Ishikawa (cell line): Measurements from ENCODE around the gene DUSP9.

Experiments used
- CEBPB ChIP-seq: IDR thresholded peaks from 2 replicates; pipeline ENCODE4 v1.6.1; 2012
- CREB1 ChIP-seq: IDR thresholded peaks from 2 replicates; pipeline ENCODE4 v1.6.1; 2012; ENCODE audit warnings: low read depth
- EGR1 ChIP-seq: IDR thresholded peaks from 2 replicates; pipeline ENCODE4 v1.6.1; 2012
- EP300 ChIP-seq: IDR thresholded peaks from 2 replicates; pipeline ENCODE4 v1.6.1; 2012; ENCODE audit warnings: borderline replicate concordance
- FOXM1 ChIP-seq: IDR thresholded peaks from 2 replicates; pipeline ENCODE4 v1.6.1; 2012; ENCODE audit warnings: low read depth, borderline replicate concordance
- NFIC ChIP-seq: IDR thresholded peaks from 2 replicates; pipeline ENCODE4 v1.6.1; 2012
- RAD21 ChIP-seq: IDR thresholded peaks from 2 replicates; pipeline ENCODE4 v1.6.1; 2012; ENCODE audit warnings: low read depth
- TAF1 ChIP-seq: IDR thresholded peaks from 2 replicates; pipeline ENCODE4 v1.6.1; 2012; ENCODE audit warnings: low read depth, mild to moderate bottlenecking
- TCF12 ChIP-seq: IDR thresholded peaks from 2 replicates; pipeline ENCODE4 v1.6.1; 2012; ENCODE audit warnings: low read depth
- TEAD4 ChIP-seq: IDR thresholded peaks from 2 replicates; pipeline ENCODE4 v1.6.1; 2012
- YY1 ChIP-seq: IDR thresholded peaks from 2 replicates; pipeline ENCODE4 v1.6.1; 2012; ENCODE audit warnings: low read depth
- ZBTB7A ChIP-seq: IDR thresholded peaks from 2 replicates; pipeline ENCODE4 v1.6.1; 2012; ENCODE audit warnings: low read depth
- TF ChIP-seq, protein P1 (sequence below): IDR thresholded peaks from 2 replicates; pipeline ENCODE4 v1.6.1; 2012
- TF ChIP-seq, protein P2 (sequence below): IDR thresholded peaks from 2 replicates; pipeline ENCODE4 v1.6.1; 2012
- TF ChIP-seq, protein P3 (sequence below): IDR thresholded peaks from 2 replicates; pipeline ENCODE4 v1.6.1; 2012; ENCODE audit warnings: low read depth, mild to moderate bottlenecking

The DUSP9 gene

DNA sequence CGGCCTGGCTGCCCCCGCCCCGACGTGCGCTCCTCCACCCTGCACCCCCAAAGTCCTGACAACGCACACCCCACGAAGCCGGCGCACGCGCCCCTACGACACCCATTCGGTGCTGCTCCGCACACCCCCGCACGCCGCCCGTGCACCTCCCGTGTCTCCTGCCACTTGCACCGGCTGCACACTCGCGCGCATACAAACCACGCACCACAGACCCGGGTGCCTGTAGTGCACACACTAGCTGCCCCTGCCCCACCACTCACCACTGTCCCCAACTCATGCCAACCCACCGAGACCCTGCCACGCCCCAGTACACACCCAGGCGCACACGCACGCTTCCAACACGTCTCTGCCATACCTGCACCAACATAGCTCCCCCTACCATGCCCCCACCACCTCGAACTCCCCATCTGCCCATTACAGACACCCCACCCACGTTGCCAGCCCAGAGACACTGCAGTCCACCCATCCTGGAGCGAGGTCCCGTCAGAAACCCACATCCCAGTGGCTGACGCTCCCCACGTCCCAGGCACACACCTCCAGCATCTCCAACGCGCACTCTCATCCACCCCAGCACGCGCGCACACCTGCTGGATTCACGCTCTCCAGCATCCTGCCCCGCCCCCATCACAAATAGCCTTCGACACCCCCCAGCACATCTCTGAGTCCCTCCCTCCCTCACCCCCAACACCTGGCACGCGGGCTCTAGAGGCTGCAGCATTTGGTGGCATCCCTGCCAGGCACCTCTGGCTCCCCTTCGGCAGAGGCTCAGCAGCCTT, 4.2 kb upstream of the DUSP9 start:
- TF ChIP-seq CREB1 (no peak), RAD21 (no peak), YY1 (no peak), ZBTB7A (no peak), EGR1 (no peak), NFIC (no peak), TAF1 (no peak), FOXM1 (no peak), CEBPB (no peak), TEAD4 (no peak), EP300 (no peak), TCF12 (no peak)
- TF ChIP-seq, protein P1, sequence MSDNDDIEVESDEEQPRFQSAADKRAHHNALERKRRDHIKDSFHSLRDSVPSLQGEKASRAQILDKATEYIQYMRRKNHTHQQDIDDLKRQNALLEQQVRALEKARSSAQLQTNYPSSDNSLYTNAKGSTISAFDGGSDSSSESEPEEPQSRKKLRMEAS = no peak
- TF ChIP-seq, protein P2, sequence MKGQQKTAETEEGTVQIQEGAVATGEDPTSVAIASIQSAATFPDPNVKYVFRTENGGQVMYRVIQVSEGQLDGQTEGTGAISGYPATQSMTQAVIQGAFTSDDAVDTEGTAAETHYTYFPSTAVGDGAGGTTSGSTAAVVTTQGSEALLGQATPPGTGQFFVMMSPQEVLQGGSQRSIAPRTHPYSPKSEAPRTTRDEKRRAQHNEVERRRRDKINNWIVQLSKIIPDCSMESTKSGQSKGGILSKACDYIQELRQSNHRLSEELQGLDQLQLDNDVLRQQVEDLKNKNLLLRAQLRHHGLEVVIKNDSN = no peak
- TF ChIP-seq, protein P3, sequence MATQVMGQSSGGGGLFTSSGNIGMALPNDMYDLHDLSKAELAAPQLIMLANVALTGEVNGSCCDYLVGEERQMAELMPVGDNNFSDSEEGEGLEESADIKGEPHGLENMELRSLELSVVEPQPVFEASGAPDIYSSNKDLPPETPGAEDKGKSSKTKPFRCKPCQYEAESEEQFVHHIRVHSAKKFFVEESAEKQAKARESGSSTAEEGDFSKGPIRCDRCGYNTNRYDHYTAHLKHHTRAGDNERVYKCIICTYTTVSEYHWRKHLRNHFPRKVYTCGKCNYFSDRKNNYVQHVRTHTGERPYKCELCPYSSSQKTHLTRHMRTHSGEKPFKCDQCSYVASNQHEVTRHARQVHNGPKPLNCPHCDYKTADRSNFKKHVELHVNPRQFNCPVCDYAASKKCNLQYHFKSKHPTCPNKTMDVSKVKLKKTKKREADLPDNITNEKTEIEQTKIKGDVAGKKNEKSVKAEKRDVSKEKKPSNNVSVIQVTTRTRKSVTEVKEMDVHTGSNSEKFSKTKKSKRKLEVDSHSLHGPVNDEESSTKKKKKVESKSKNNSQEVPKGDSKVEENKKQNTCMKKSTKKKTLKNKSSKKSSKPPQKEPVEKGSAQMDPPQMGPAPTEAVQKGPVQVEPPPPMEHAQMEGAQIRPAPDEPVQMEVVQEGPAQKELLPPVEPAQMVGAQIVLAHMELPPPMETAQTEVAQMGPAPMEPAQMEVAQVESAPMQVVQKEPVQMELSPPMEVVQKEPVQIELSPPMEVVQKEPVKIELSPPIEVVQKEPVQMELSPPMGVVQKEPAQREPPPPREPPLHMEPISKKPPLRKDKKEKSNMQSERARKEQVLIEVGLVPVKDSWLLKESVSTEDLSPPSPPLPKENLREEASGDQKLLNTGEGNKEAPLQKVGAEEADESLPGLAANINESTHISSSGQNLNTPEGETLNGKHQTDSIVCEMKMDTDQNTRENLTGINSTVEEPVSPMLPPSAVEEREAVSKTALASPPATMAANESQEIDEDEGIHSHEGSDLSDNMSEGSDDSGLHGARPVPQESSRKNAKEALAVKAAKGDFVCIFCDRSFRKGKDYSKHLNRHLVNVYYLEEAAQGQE = no peak

DNA sequence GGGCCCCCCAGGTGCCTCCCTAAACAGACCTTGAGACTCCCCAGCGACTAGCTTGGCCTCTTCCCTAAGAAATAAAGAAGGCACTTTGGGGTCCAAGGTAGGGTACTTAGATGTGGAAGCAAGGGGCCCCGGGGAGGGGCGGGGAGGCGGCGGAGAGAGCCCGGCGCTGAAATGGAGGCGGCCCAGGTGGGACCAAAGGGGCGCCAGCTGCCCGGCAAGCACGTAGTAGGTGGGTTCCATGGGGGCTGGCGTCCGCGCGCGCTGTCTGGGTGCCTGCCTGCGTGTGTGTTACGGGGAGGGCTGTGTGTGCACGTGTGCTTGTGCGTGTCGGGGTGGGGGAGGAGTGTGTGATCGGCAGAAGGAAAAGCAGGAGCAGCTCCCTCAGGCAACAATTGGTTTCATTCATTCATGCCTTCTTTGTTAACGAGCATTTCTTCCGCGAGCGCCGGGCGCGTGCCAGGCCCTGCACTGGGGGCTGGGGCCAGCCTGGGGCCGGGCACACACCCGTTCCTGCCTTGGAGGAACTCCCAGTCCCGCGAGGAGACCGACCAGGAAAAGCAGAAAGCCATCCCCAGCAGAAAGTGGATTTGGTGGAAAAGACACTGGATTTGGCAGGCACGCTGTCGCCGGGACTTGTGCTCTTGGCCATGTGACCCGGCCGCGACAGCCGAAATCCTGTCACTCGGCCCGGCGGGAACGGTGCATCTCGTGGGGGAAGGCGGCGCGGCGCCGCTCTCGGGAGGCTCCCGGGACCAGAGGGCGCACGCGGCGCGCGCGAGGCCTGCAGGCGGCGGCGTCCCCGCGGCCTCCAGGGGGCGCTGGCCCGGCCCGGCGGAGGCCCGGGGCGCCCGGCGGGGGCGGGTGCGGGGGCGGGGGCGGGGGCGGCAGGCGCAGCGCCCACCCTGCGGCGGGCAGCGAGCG, 3.3 kb upstream of the DUSP9 start:
- TF ChIP-seq YY1 = no peak
- TF ChIP-seq, protein P2 = 0 out of 2 replicates have a peak, but pooled peaks have one; percentile 13
- TF ChIP-seq, protein P1 = peak; percentile 35; the same call in 1 of the 2 replicates

DNA sequence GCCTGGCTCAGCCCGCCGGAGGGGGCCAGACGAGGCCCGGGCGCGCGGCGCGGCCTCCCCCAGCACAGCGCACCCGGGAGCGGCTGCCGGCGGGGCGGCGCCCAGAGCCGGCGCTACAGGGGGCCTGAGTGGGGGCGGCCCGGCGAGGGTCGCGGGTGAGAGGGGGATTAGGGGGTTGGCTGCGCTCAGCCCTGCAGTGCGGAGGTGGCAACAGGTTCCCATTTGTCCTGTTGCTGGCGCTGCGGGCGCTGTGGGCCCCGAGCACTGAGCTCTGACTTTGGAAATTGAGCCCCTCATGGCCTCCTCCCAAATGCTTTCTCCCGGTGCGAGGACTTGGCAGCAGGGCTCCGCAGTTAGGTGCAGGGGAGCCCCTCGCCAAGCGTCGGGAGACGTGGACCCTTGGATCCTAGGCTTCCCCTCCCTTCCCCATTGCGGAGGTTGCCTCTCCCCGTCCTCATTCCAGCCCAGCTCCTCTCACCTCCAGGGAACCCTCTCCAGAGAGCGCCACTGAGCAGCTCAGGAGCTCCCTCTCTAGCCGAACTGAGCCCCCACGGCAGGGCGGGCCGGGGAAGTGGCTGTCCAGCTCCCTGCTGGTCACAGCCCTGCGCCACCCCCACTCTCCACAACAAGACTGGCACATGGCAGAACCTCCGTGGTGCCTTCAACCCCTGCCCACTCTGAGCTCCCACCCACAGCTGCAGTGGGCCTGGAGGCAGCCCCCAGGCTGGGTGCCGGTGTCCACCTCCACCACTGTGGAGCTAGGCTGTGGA, 2.5 kb upstream of the DUSP9 start:
- TF ChIP-seq ZBTB7A (0 out of 2 replicates have a peak, but pooled peaks have one; percentile 32), NFIC (no peak), RAD21 (no peak), TCF12 (no peak)

DNA sequence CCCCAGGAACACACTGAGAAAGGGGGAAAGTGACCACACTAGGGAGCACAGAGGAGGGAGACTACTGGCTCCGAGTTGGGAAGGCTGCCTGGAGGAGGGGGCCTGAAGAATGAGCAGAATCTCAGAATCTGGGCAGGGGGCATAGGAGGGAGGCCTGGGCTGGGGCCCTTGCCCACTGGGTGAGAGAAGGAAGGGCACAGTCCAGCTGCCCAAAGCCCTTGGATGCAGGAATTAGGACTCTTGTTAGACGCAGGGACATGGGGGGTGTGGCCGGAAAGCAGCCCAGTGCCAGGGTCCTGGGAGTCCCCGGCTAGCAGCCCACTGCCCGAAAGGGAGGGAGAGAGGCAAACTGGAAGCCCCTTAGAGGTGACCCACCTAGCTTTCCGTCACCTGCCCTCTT, 1.9 kb upstream of the DUSP9 start:
- TF ChIP-seq, protein P1 = no peak
- no peak for TF ChIP-seq TCF12
- TF ChIP-seq CREB1 = no peak
- TF ChIP-seq CEBPB = no peak
- no peak for TF ChIP-seq NFIC
- TF ChIP-seq, protein P2 = no peak
- TF ChIP-seq TEAD4 = no peak
- TF ChIP-seq TAF1 = no peak
- no peak for TF ChIP-seq RAD21
- TF ChIP-seq YY1 = no peak
- no peak for TF ChIP-seq EGR1

DNA sequence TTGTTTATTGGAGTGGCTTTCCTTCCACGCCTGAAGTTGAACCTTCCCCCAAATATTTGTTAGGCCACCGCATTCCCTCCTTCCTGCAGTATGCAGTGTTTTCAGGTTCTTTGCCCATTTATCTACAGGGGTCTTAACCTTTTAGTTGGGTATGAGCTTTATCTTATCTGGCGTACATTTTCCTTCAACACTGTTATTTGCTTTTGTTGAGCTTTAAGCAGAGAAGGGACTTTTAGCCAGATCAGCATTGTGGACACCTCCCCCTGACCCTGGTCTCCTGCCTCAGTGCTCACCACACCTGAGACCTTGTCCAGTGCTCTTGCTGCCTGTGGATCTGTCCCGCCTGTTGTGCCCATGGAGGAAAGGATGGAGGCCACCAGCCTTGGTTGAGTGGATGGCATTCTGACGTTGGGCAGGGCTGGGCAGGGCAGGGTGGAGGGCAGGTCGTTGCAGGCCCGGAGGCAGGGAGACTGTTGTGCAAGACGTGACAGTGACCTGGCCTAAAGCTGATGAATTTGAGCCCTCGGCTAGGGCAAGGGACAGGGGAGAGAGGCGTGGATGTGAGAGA, 998 bp upstream of the DUSP9 start:
- no peak for TF ChIP-seq NFIC
- no peak for TF ChIP-seq TCF12
- no peak for TF ChIP-seq CEBPB
- no peak for TF ChIP-seq ZBTB7A
- TF ChIP-seq FOXM1 = no peak
- no peak for TF ChIP-seq TAF1
